Retinal pigment epithelial cell (primary cell): ENCODE measurements around the gene ASS1.

ENCODE experiments used
- DNase-seq: peaks from one replicate; pipeline ENCODE4 v3.0.0-alpha.2; 2010; ENCODE audit warnings: low read depth
- H3K4me3 ChIP-seq: 2 replicates; pipeline ENCODE4 v1.5.1; 2011; ENCODE audit warnings: mild to moderate bottlenecking, low read length, control low read depth, moderate library complexity
- CTCF ChIP-seq: conservative IDR thresholded peaks from 2 replicates; pipeline ENCODE4 v1.5.1; 2011; ENCODE audit warnings: low read depth, low read length, control low read depth, inconsistent platforms

The ASS1 gene

GRCh38 chr9:130491830-130492482 lies 47.2 kb downstream of the ASS1 start:
- no peak overlapping the region for H3K4me3 ChIP-seq
- no peak for DNase-seq
- TF ChIP-seq CTCF = no peak

- no peak for DNase-seq
- TF ChIP-seq CTCF = no peak
- no peak overlapping the region for H3K4me3 ChIP-seq
These were observed 48.3 kb downstream of the ASS1 start for GRCh38 chr9:130493021-130493420.

- no peak for TF ChIP-seq CTCF
- DNase-seq = no peak
These were observed 48.7 kb downstream of the ASS1 start for GRCh38 chr9:130493476-130493875.

GRCh38 chr9:130495067-130495466 lies 50.3 kb downstream of the ASS1 start:
- no peak overlapping the region for H3K4me3 ChIP-seq
- DNase-seq = no peak
- TF ChIP-seq CTCF = no peak

More at GRCh38 chr9:130493476-130493875, 48.7 kb downstream of the ASS1 start:
- no peak overlapping the region for H3K4me3 ChIP-seq

GRCh38 chr9:130497139-130497538 lies 52.4 kb downstream of the ASS1 start:
- DNase-seq = no peak
- no peak overlapping the region for H3K4me3 ChIP-seq
- TF ChIP-seq CTCF = no peak

- no peak overlapping the region for H3K4me3 ChIP-seq
- DNase-seq = no peak
These were observed 53.6 kb downstream of the ASS1 start for GRCh38 chr9:130498298-130498917.

More at GRCh38 chr9:130498298-130498917, 53.6 kb downstream of the ASS1 start:
- no peak for TF ChIP-seq CTCF
